Measurements from ENCODE around the gene SMPD1. TPM values are rescaled to one million over a fixed set of nuclear protein-coding genes. Genes with fewer than 3 reads are reported as not detected.

Gene SMPD1
- total and polyA plus RNA-seq, 4 donors = 18.8 to 50.0 (median 41.3) TPM

DNA sequence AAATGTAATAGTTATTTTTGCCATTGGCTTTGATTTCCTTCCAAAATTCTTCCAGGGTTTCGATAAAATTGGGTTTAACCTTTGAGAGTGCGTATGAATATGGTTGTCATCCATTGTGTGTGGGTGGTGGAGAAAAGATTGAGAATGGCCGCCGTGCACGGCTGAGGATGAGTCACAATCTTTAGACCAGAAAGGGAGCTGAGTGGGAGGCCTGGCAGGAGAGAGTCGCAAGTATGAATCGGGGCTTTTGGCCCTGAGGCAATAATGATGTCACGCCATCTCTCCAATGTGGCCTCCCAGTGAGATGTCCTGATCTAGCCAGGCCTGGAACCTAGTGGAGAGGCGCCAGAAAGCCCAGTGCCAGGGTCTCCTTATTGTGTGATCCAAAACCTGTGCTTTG is 33.1 kb upstream of the SMPD1 start:
- WGBS (ENCODE audit: insufficient coverage) = 68% methylated on average over 8 of the region's 9 CpGs
- no peak for DNase-seq (ENCODE audit: low read depth in 4 of 6, low spot score in 6 of 6)

GRCh38 chr11:6360183-6360582 is 30.1 kb upstream of the SMPD1 start:
- Histone ChIP-seq H3K36me3 (ENCODE audit: control insufficient read depth, insufficient read depth, low read length) (no peaks in the 10 kb centered on the region), H3K27ac (ENCODE audit: low read depth, low read length) (no peak overlapping the region), H3K9me3 (ENCODE audit: control insufficient read depth, insufficient read depth, low read length) (no peaks in the 10 kb centered on the region), H3K4me3 (ENCODE audit: low read depth, low read length) (no peak overlapping the region), H3K4me1 (ENCODE audit: control insufficient read depth, insufficient read depth, low read length) (no peaks in the 10 kb centered on the region), H3K27me3 (ENCODE audit: control insufficient read depth, insufficient read depth, low read length) (no peaks in the 10 kb centered on the region)
- WGBS (ENCODE audit: insufficient coverage) = 78% methylated on average over 3 of the region's 3 CpGs
- DNase-seq (ENCODE audit: low read depth in 4 of 6, low spot score in 6 of 6) = no peak

More for the DNA sequence above, 33.1 kb upstream of the SMPD1 start:
- no peaks in the 10 kb centered on the region for H3K4me1 ChIP-seq (ENCODE audit: control insufficient read depth, insufficient read depth, low read length)
- H3K27me3 ChIP-seq (ENCODE audit: control insufficient read depth, insufficient read depth, low read length) = no peaks in the 10 kb centered on the region
- no peaks in the 10 kb centered on the region for H3K36me3 ChIP-seq (ENCODE audit: control insufficient read depth, insufficient read depth, low read length)
- no peaks in the 10 kb centered on the region for H3K9me3 ChIP-seq (ENCODE audit: control insufficient read depth, insufficient read depth, low read length)
- no peak overlapping the region for H3K27ac ChIP-seq (ENCODE audit: low read depth, low read length)
- no peak overlapping the region for H3K4me3 ChIP-seq (ENCODE audit: low read depth, low read length)

DNA sequence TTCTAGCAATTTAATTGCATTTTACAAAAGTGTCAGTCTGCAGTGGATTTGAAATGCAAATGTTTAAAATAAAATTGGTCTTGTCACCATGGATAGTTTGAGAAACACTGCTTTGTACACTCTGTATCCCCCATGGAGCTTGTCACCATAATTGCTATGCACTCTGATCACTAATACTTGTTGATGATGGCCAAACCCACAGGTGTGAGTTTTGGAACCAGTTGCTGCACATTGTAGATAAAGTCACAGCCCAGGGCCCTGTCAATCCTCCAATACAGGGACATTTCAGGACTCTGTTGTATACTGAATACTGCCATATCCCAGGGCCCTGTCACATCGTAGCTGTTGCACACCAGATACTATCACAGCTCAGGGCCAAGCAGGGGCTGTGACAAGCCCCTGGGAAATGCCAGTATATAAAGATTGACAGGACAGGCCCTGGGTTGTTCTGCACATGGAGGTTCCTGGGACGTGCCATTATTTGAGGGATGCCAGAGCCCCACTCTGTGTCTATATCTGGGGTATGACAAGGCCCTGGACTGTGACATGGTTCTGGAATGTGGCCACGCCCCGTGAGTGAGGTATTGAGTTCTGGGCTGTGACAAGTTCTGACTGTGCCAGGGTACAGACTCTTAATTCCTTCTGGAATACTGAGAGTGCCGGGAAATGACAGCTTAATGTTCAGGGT is 27.9 kb upstream of the SMPD1 start:
- no peak overlapping the region for H3K27ac ChIP-seq (ENCODE audit: low read depth, low read length)
- H3K9me3 ChIP-seq (ENCODE audit: control insufficient read depth, insufficient read depth, low read length) = no peaks in the 10 kb centered on the region
- no peaks in the 10 kb centered on the region for H3K27me3 ChIP-seq (ENCODE audit: control insufficient read depth, insufficient read depth, low read length)
- no peaks in the 10 kb centered on the region for H3K36me3 ChIP-seq (ENCODE audit: control insufficient read depth, insufficient read depth, low read length)
- DNase-seq (ENCODE audit: low read depth in 4 of 6, low spot score in 6 of 6) = peak in 1 of 6 donors; percentile 49
- H3K4me1 ChIP-seq (ENCODE audit: control insufficient read depth, insufficient read depth, low read length) = no peaks in the 10 kb centered on the region
- no peak overlapping the region for H3K4me3 ChIP-seq (ENCODE audit: low read depth, low read length)
- 91% methylated on average over 4 of the region's 5 CpGs for WGBS (ENCODE audit: insufficient coverage)

- no peaks in the 10 kb centered on the region for H3K4me1 ChIP-seq (ENCODE audit: control insufficient read depth, insufficient read depth, low read length)
- H3K4me3 ChIP-seq (ENCODE audit: low read depth, low read length) = no peak overlapping the region
- 51% methylated on average over 6 of the region's 6 CpGs for WGBS (ENCODE audit: insufficient coverage)
- no peaks in the 10 kb centered on the region for H3K9me3 ChIP-seq (ENCODE audit: control insufficient read depth, insufficient read depth, low read length)
- H3K36me3 ChIP-seq (ENCODE audit: control insufficient read depth, insufficient read depth, low read length) = no peaks in the 10 kb centered on the region
- H3K27me3 ChIP-seq (ENCODE audit: control insufficient read depth, insufficient read depth, low read length) = no peaks in the 10 kb centered on the region
- peak in 5 of 6 donors; percentile 42 to 93 (median 64) for DNase-seq (ENCODE audit: low read depth in 4 of 6, low spot score in 6 of 6)
- no peak overlapping the region for H3K27ac ChIP-seq (ENCODE audit: low read depth, low read length)
Measured at GRCh38 chr11:6362873-6363678, 27.2 kb upstream of the SMPD1 start.

GRCh38 chr11:6365659-6366058 is 24.6 kb upstream of the SMPD1 start:
- H3K36me3 ChIP-seq (ENCODE audit: control insufficient read depth, insufficient read depth, low read length) = no peaks in the 10 kb centered on the region
- no peaks in the 10 kb centered on the region for H3K27me3 ChIP-seq (ENCODE audit: control insufficient read depth, insufficient read depth, low read length)
- H3K4me3 ChIP-seq (ENCODE audit: low read depth, low read length) = no peak overlapping the region
- no peak overlapping the region for H3K27ac ChIP-seq (ENCODE audit: low read depth, low read length)
- H3K4me1 ChIP-seq (ENCODE audit: control insufficient read depth, insufficient read depth, low read length) = no peaks in the 10 kb centered on the region
- 86% methylated on average over 2 of the region's 2 CpGs for WGBS (ENCODE audit: insufficient coverage)
- H3K9me3 ChIP-seq (ENCODE audit: control insufficient read depth, insufficient read depth, low read length) = no peaks in the 10 kb centered on the region
- DNase-seq (ENCODE audit: low read depth in 4 of 6, low spot score in 6 of 6) = no peak

DNA sequence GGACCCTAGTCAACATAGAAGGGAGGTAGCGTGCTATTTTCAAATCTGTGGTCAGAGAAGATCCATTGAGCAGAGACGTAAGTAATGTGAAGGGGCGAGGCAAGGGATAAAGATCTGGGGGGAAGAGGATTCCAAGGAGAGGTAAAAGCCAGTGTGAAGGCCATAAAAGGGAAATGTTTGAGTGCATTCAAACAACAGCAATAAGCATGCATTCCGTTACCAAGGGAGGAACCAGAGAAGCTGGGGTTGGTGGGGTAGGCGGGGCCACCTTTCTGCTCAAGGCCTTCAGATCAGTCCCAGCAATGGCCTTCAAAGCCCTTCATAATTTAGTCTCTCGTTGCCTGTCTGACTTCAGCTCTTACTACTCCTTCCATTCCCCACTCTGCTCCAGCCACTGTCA is 18.4 kb upstream of the SMPD1 start:
- Histone ChIP-seq H3K36me3 (ENCODE audit: control insufficient read depth, insufficient read depth, low read length) (no peaks in the 10 kb centered on the region), H3K27ac (ENCODE audit: low read depth, low read length) (no peak overlapping the region), H3K9me3 (ENCODE audit: control insufficient read depth, insufficient read depth, low read length) (no peaks in the 10 kb centered on the region), H3K27me3 (ENCODE audit: control insufficient read depth, insufficient read depth, low read length) (no peaks in the 10 kb centered on the region), H3K4me3 (ENCODE audit: low read depth, low read length) (no peak overlapping the region), H3K4me1 (ENCODE audit: control insufficient read depth, insufficient read depth, low read length) (no peaks in the 10 kb centered on the region)
- DNase-seq (ENCODE audit: low read depth in 4 of 6, low spot score in 6 of 6) = no peak
- WGBS (ENCODE audit: insufficient coverage) = 71% methylated on average over 4 of the region's 6 CpGs

GRCh38 chr11:6377902-6378639 is 12.2 kb upstream of the SMPD1 start:
- Histone ChIP-seq H3K4me1 (ENCODE audit: control insufficient read depth, insufficient read depth, low read length) (no peaks in the 10 kb centered on the region), H3K36me3 (ENCODE audit: control insufficient read depth, insufficient read depth, low read length) (no peaks in the 10 kb centered on the region), H3K27me3 (ENCODE audit: control insufficient read depth, insufficient read depth, low read length) (no peaks in the 10 kb centered on the region), H3K9me3 (ENCODE audit: control insufficient read depth, insufficient read depth, low read length) (no peaks in the 10 kb centered on the region), H3K4me3 (ENCODE audit: low read depth, low read length) (no peak overlapping the region), H3K27ac (ENCODE audit: low read depth, low read length) (no peak overlapping the region)
- DNase-seq (ENCODE audit: low read depth in 4 of 6, low spot score in 6 of 6) = no peak
- WGBS (ENCODE audit: insufficient coverage) = 33% methylated on average over 1 of the region's 4 CpGs

GRCh38 chr11:6378640-6378989 is 11.7 kb upstream of the SMPD1 start:
- WGBS (ENCODE audit: insufficient coverage) = no CpG with 5 or more reads among the region's 5 CpGs
- H3K27me3 ChIP-seq (ENCODE audit: control insufficient read depth, insufficient read depth, low read length) = no peaks in the 10 kb centered on the region
- H3K4me1 ChIP-seq (ENCODE audit: control insufficient read depth, insufficient read depth, low read length) = no peaks in the 10 kb centered on the region
- DNase-seq (ENCODE audit: low read depth in 4 of 6, low spot score in 6 of 6) = no peak
- no peak overlapping the region for H3K4me3 ChIP-seq (ENCODE audit: low read depth, low read length)
- H3K9me3 ChIP-seq (ENCODE audit: control insufficient read depth, insufficient read depth, low read length) = no peaks in the 10 kb centered on the region
- H3K36me3 ChIP-seq (ENCODE audit: control insufficient read depth, insufficient read depth, low read length) = no peaks in the 10 kb centered on the region
- no peak overlapping the region for H3K27ac ChIP-seq (ENCODE audit: low read depth, low read length)

- no peaks in the 10 kb centered on the region for H3K36me3 ChIP-seq (ENCODE audit: control insufficient read depth, insufficient read depth, low read length)
- no peak overlapping the region for H3K4me3 ChIP-seq (ENCODE audit: low read depth, low read length)
- 77% methylated on average over 3 of the region's 7 CpGs for WGBS (ENCODE audit: insufficient coverage)
- H3K27me3 ChIP-seq (ENCODE audit: control insufficient read depth, insufficient read depth, low read length) = no peaks in the 10 kb centered on the region
- H3K4me1 ChIP-seq (ENCODE audit: control insufficient read depth, insufficient read depth, low read length) = peaks cover 3% of the 10 kb centered on the region
- no peaks in the 10 kb centered on the region for H3K9me3 ChIP-seq (ENCODE audit: control insufficient read depth, insufficient read depth, low read length)
- no peak for DNase-seq (ENCODE audit: low read depth in 4 of 6, low spot score in 6 of 6)
- no peak overlapping the region for H3K27ac ChIP-seq (ENCODE audit: low read depth, low read length)
Measured at GRCh38 chr11:6385046-6385777, 5.1 kb upstream of the SMPD1 start.
